Measurements from ENCODE around the gene GCC2. TPM values are rescaled to one million over a fixed set of nuclear protein-coding genes. Genes with fewer than 3 reads are reported as not detected.

GCC2 gene
- total and polyA plus RNA-seq, 2 experiments from 2014 or later: 43.4 to 172 TPM

GRCh38 chr2:108423502-108424251 is 25.3 kb upstream of the GCC2 start (continued):
- TF ChIP-seq, protein P1, sequence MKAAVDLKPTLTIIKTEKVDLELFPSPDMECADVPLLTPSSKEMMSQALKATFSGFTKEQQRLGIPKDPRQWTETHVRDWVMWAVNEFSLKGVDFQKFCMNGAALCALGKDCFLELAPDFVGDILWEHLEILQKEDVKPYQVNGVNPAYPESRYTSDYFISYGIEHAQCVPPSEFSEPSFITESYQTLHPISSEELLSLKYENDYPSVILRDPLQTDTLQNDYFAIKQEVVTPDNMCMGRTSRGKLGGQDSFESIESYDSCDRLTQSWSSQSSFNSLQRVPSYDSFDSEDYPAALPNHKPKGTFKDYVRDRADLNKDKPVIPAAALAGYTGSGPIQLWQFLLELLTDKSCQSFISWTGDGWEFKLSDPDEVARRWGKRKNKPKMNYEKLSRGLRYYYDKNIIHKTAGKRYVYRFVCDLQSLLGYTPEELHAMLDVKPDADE (IDR thresholded peaks at IDR 0.05): no peak
- TF ChIP-seq STAT1 (IDR thresholded peaks at IDR 0.05; ENCODE audit: unreplicated experiment): no peak

DNA sequence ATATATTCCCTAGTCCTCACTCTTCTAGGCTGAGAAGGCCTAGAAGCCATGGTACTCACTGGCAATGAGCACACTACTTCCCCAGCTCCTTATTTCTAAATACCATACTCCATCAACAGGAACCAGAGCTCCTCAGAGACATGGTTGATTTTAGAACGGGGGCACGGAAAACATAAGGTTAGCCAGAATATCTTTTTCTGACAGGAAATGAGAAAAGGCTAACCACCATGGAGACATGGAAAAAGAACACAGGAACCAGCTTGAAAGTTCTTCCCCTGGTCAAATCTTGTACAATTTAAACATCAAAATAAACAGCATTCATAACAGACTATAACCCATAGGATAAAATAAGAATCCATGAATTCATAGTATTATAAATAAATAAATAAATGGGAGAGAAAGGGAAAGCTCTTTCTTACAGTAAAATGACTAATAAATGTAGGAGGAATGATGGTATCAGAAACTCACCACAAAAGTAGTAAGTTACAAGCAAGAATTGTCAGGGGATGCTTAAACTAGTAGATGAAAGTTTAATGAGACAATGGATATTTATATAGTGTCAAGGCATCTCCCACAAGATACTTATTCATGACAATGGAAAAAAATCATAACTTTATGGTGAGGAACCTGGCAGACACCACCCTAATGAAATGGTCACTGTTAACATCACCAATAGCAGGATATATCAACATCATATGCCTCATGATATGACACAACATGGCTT is 20.6 kb upstream of the GCC2 start:
- ATAC-seq: no peak
- no peak overlapping the region for H3K4me3 Mint-ChIP-seq
- no peaks in the 10 kb centered on the region for H3K4me1 ChIP-seq (ENCODE audit: insufficient read depth)
- TF ChIP-seq STAT1 (IDR thresholded peaks at IDR 0.05; ENCODE audit: unreplicated experiment) (no peak), EZH2 (IDR thresholded peaks at IDR 0.05; ENCODE audit: low read depth, unreplicated experiment) (no peak), POLR2AphosphoS5 (IDR thresholded peaks at IDR 0.05; ENCODE audit: low read depth) (no peak), CREB1 (CRISPR knock-in tag; IDR thresholded peaks at IDR 0.05; ENCODE audit: low read depth) (no peak), JUNB (IDR thresholded peaks at IDR 0.05; ENCODE audit: unreplicated experiment) (no peak), NANOG (IDR thresholded peaks at IDR 0.05; ENCODE audit: borderline replicate concordance) (no peak), ZNF331 (CRISPR knock-in tag; IDR thresholded peaks at IDR 0.05; ENCODE audit: low read depth) (no peak), EZH2phosphoT487 (IDR thresholded peaks at IDR 0.05; ENCODE audit: unreplicated experiment) (no peak)
- TF ChIP-seq, protein P2, sequence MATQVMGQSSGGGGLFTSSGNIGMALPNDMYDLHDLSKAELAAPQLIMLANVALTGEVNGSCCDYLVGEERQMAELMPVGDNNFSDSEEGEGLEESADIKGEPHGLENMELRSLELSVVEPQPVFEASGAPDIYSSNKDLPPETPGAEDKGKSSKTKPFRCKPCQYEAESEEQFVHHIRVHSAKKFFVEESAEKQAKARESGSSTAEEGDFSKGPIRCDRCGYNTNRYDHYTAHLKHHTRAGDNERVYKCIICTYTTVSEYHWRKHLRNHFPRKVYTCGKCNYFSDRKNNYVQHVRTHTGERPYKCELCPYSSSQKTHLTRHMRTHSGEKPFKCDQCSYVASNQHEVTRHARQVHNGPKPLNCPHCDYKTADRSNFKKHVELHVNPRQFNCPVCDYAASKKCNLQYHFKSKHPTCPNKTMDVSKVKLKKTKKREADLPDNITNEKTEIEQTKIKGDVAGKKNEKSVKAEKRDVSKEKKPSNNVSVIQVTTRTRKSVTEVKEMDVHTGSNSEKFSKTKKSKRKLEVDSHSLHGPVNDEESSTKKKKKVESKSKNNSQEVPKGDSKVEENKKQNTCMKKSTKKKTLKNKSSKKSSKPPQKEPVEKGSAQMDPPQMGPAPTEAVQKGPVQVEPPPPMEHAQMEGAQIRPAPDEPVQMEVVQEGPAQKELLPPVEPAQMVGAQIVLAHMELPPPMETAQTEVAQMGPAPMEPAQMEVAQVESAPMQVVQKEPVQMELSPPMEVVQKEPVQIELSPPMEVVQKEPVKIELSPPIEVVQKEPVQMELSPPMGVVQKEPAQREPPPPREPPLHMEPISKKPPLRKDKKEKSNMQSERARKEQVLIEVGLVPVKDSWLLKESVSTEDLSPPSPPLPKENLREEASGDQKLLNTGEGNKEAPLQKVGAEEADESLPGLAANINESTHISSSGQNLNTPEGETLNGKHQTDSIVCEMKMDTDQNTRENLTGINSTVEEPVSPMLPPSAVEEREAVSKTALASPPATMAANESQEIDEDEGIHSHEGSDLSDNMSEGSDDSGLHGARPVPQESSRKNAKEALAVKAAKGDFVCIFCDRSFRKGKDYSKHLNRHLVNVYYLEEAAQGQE (IDR thresholded peaks at IDR 0.05; ENCODE audit: unreplicated experiment): no peak
- TF ChIP-seq, protein P3, sequence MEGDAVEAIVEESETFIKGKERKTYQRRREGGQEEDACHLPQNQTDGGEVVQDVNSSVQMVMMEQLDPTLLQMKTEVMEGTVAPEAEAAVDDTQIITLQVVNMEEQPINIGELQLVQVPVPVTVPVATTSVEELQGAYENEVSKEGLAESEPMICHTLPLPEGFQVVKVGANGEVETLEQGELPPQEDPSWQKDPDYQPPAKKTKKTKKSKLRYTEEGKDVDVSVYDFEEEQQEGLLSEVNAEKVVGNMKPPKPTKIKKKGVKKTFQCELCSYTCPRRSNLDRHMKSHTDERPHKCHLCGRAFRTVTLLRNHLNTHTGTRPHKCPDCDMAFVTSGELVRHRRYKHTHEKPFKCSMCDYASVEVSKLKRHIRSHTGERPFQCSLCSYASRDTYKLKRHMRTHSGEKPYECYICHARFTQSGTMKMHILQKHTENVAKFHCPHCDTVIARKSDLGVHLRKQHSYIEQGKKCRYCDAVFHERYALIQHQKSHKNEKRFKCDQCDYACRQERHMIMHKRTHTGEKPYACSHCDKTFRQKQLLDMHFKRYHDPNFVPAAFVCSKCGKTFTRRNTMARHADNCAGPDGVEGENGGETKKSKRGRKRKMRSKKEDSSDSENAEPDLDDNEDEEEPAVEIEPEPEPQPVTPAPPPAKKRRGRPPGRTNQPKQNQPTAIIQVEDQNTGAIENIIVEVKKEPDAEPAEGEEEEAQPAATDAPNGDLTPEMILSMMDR (conservative IDR thresholded peaks at IDR 0.05; ENCODE audit: low read depth in 2 of 2): no peak

More for the DNA sequence above, 20.6 kb upstream of the GCC2 start:
- DNase-seq (ENCODE audit: low spot score): no peak
- H4K20me1 ChIP-seq (replicated peaks; ENCODE audit: insufficient read depth): no peaks in the 10 kb centered on the region
- peaks cover 2% of the 10 kb centered on the region; the same call in 1 of the 3 replicates for H3K9me3 Mint-ChIP-seq
- no peaks in the 10 kb centered on the region for H3K79me2 ChIP-seq (replicated peaks; ENCODE audit: insufficient read depth)
- H3K27ac ChIP-seq (ENCODE audit: low read depth): no peak overlapping the region
- no peak overlapping the region for H2AFZ ChIP-seq
- H3K27me3 Mint-ChIP-seq (ENCODE audit: insufficient read depth, low read depth, poor library complexity): peaks cover 3% of the 10 kb centered on the region
- no peaks in the 10 kb centered on the region for H3F3A ChIP-seq (replicated peaks; ENCODE audit: low read depth)
- no peaks in the 10 kb centered on the region for H3K27me3 ChIP-seq (ENCODE audit: insufficient read depth)
- H3K36me3 ChIP-seq (ENCODE audit: insufficient read depth): no peaks in the 10 kb centered on the region
- H3K9me2 ChIP-seq (ENCODE audit: insufficient read depth): no peaks in the 10 kb centered on the region
- H3K4me1 Mint-ChIP-seq: no peaks in the 10 kb centered on the region; the same call in 2 of the 3 replicates
- no peak overlapping the region for H3K4me2 ChIP-seq
- H3K36me3 Mint-ChIP-seq (ENCODE audit: low read depth): no peaks in the 10 kb centered on the region
- no peak overlapping the region for H3K4me3 ChIP-seq
- no peak overlapping the region for H3K27ac Mint-ChIP-seq
